Esophagus squamous epithelium (tissue), 5 donors: Measurements from ENCODE around the gene PELI1. TPM values are rescaled to one million over a fixed set of nuclear protein-coding genes. Genes with fewer than 3 reads are reported as not detected.

Experiments
- DNase-seq: peaks from one replicate; lab custom pipeline; 2025; lab: John Stamatoyannopoulos, UW
- H3K27ac ChIP-seq, 4 donors: fragments of 200-600 bp; sonication (generic); one replicate each; pipeline ENCODE4 v1.5.1; 2016 to 2019; ENCODE audit warnings: mild to moderate bottlenecking in 1 of 4
- H3K27me3 ChIP-seq, 4 donors: fragments of 200-600 bp; sonication (generic); 1 replicate in 3 of 4; 2 replicates in 1 of 4; pipeline versions ENCODE4 v1.5.1 to v1.6.0; 2017 to 2021; ENCODE audit warnings: antibody characterized with exemption in 1 of 4
- H3K36me3 ChIP-seq, 3 donors: fragments of 200-600 bp; sonication (generic); one replicate each; pipeline ENCODE4 v1.5.1; 2016 to 2019
- H3K4me1 ChIP-seq, 3 donors: fragments of 200-600 bp; sonication (generic); one replicate each; pipeline ENCODE4 v1.5.1; 2017 to 2019
- H3K4me3 ChIP-seq, 4 donors: fragments of 200-600 bp; sonication (generic); 1 replicate in 3 of 4; 2 replicates in 1 of 4; pipeline ENCODE4 v1.5.1; 2016 to 2019; ENCODE audit warnings: mild to moderate bottlenecking in 2 of 4, moderate library complexity in 1 of 4
- H3K9me3 ChIP-seq, 3 donors: fragments of 200-600 bp; sonication (generic); one replicate each; pipeline ENCODE4 v1.5.1; 2016 to 2019
- CTCF ChIP-seq, 6 experiments: fragments of 450-650 bp in 4 of 6; fragments of 200-600 bp in 2 of 6; sonication (generic) in 2 of 6; IDR thresholded peaks; one replicate each; pipeline ENCODE4 v1.5.1; 2016 to 2019; ENCODE audit warnings: antibody characterized with exemption in 6 of 6, mild to moderate bottlenecking in 4 of 6, moderate library complexity in 4 of 6
- POLR2A ChIP-seq, 4 donors: fragments of 450-650 bp; IDR thresholded peaks; one replicate each; pipeline ENCODE4 v1.6.1; 2017; ENCODE audit warnings: antibody characterized with exemption in 4 of 4, mild to moderate bottlenecking in 4 of 4, moderate library complexity in 3 of 4
- WGBS, 2 donors: methylation state at CpG; one replicate each; pipeline ENCODE4 v1.1.5; 2018; 5-methylcytosine and 5-hydroxymethylcytosine counted together
- intact Hi-C: fragments of 100-400 bp; cut with DNase I; formaldehyde crosslinking; loops from one replicate; pipeline ENCODE4 v1.15.0; 2022
- total RNA-seq, 4 donors: library from RNA; depleted of rRNA; stranded (reverse); fragments of >200 nt; gene quantifications; one replicate each; pipeline ENCODE4 v1.1.0, GENCODE V29; 2016
- donor health status: DM: yes; HTN: yes; CAD: no.

Gene PELI1
- total RNA-seq, 4 donors from 2014 or later, result 23.7 to 40.4 (median 34.5) TPM

- no peak overlapping the region for H3K27ac ChIP-seq
- no peak for DNase-seq
- no peaks in the 10 kb centered on the region for H3K36me3 ChIP-seq
- H3K4me3 ChIP-seq, result no peak overlapping the region
- 81 to 86% methylated on average over 7 to 10 of the region's 10 CpGs for WGBS, 2 donors
- H3K9me3 ChIP-seq, result no peaks in the 10 kb centered on the region
- H3K27me3 ChIP-seq, result no peaks in the 10 kb centered on the region
- TF ChIP-seq CTCF (IDR thresholded peaks at IDR 0.05), result no peak
- TF ChIP-seq POLR2A (IDR thresholded peaks at IDR 0.05), result no peak
- intact Hi-C loops, result no loop called here
- H3K4me1 ChIP-seq, result peaks cover 0 to 20% (median 12%) of the 10 kb centered on the region in 3 donors
These were observed 44.9 kb upstream of the PELI1 start for GRCh38 chr2:64189167-64189566.

GRCh38 chr2:64186699-64187605 lies 42.7 kb upstream of the PELI1 start:
- Histone ChIP-seq H3K4me3 (no peak overlapping the region), H3K36me3 (no peaks in the 10 kb centered on the region), H3K9me3 (no peaks in the 10 kb centered on the region), H3K27me3 (no peaks in the 10 kb centered on the region), H3K27ac (peak overlapping the region in 2 of 4 donors; percentile 19 to 40), H3K4me1 (peaks cover 0 to 15% (median 12%) of the 10 kb centered on the region in 3 donors)
- no peak for DNase-seq
- intact Hi-C loops, result no loop called here
- 66 to 82% methylated on average over 2 of the region's 2 CpGs for WGBS, 2 donors
- TF ChIP-seq CTCF (IDR thresholded peaks at IDR 0.05) (no peak), POLR2A (IDR thresholded peaks at IDR 0.05) (no peak)

- no peaks in the 10 kb centered on the region for H3K27me3 ChIP-seq
- WGBS, 2 donors, result 65 to 78% methylated on average over 10 of the region's 10 CpGs
- no peak for DNase-seq
- no peaks in the 10 kb centered on the region for H3K36me3 ChIP-seq
- H3K4me1 ChIP-seq, result peaks cover 0 to 5% (median 0%) of the 10 kb centered on the region in 3 donors
- no peaks in the 10 kb centered on the region for H3K9me3 ChIP-seq
- TF ChIP-seq POLR2A (IDR thresholded peaks at IDR 0.05) (no peak), CTCF (IDR thresholded peaks at IDR 0.05) (no peak)
- no peak overlapping the region for H3K4me3 ChIP-seq
- H3K27ac ChIP-seq, result no peak overlapping the region
- intact Hi-C loops, result no loop called here
These were observed 35.5 kb upstream of the PELI1 start for GRCh38 chr2:64179582-64180321.

- no peak overlapping the region for H3K4me3 ChIP-seq
- intact Hi-C loops, result no loop called here
- H3K27me3 ChIP-seq, result no peaks in the 10 kb centered on the region
- H3K9me3 ChIP-seq, result no peaks in the 10 kb centered on the region
- 7 to 31% methylated on average over 1 of the region's 1 CpG for WGBS, 2 donors
- no peak overlapping the region for H3K27ac ChIP-seq
- TF ChIP-seq POLR2A (IDR thresholded peaks at IDR 0.05) (no peak), CTCF (IDR thresholded peaks at IDR 0.05) (no peak)
- peaks cover 0 to 10% (median 0%) of the 10 kb centered on the region in 3 donors for H3K4me1 ChIP-seq
- DNase-seq, result no peak
- no peaks in the 10 kb centered on the region for H3K36me3 ChIP-seq
These were observed 33.1 kb upstream of the PELI1 start for GRCh38 chr2:64177315-64177714.
